C4-2B (cell line): ENCODE measurements around the gene VGLL4.

Experiments used
- CTCF ChIP-seq: fragments of 450-650 bp; conservative IDR thresholded peaks from 2 replicates; pipeline ENCODE4 v1.5.1; 2017; ENCODE audit warnings: mild to moderate bottlenecking
- ZFX ChIP-seq: fragments of 450-650 bp; IDR thresholded peaks from 2 replicates; pipeline ENCODE4 v1.6.1; 2017

DNA sequence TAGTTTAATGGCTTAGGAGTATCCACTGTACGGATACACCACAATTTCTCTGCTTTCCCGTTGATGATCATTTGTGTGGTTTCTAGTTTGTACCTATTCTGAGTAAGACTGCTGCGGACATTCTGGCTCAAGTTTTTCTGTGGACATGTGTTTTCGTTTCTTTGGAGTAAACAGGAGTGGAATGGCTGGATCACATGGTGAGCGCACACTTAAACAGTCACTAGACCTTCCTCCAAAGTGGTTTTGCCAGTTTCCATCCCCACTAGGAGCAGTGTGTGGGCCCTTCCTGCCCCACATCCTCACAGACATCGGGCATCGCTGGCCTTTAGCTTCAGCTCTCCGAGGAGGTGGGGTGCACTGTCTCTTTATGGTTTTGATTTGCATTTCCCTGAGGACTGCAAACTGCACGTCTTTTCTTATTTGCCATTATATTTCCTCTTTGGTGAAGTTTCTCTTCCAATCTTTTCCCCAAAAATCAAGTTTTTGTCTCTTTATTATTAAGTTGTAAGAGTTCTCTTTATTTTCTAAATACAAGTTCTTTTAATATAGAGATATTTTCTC, 94.1 kb downstream of the VGLL4 start:
- TF ChIP-seq CTCF (no peak), ZFX (no peak)
